Stimulated activated naive B cell treated with anti-CD40 and anti-IgM and Interleukin-4, amounts not matched to agents 10 μg/mL and 1 μg/mL and 100 μg/mL, for 72 hours (primary cell): Measurements from ENCODE around the gene CLSTN2.
"Not testable (repeated sequence)": the region's sequence is repeated elsewhere in the genome, so short reads cannot be mapped to it uniquely, and the experiment has no call there.

Experiments used
- ATAC-seq, 2 donors: fragments of 150-1000 bp; cut with Tn5 transposase; replicated peaks; 2 replicates each; pipeline ENCODE4 v1.10.0; 2021; ENCODE audit warnings: moderate library complexity in 1 of 2
- DNase-seq: peaks from one replicate; pipeline ENCODE4 v3.0.0; 2021
- H3K27ac Mint-ChIP-seq: one replicate; pipeline ENCODE4 v1.8.0; 2022; ENCODE audit warnings: mild to moderate bottlenecking, mixed read lengths
- H3K27me3 Mint-ChIP-seq, 2 donors: one replicate each; pipeline ENCODE4 v1.8.0; 2022; ENCODE audit warnings: mixed read lengths in 2 of 2
- H3K36me3 Mint-ChIP-seq, 2 donors: one replicate each; pipeline ENCODE4 v1.8.0; 2022; ENCODE audit warnings: mixed read lengths in 2 of 2, mild to moderate bottlenecking in 1 of 2
- H3K4me1 Mint-ChIP-seq, 2 donors: one replicate each; pipeline ENCODE4 v1.8.0; 2022; ENCODE audit warnings: mixed read lengths in 2 of 2, mild to moderate bottlenecking in 1 of 2
- H3K4me3 Mint-ChIP-seq, 2 donors: one replicate each; pipeline ENCODE4 v1.8.0; 2022; ENCODE audit warnings: mild to moderate bottlenecking in 2 of 2, mixed read lengths in 2 of 2, moderate library complexity in 1 of 2
- H3K9me3 Mint-ChIP-seq, 2 donors: one replicate each; pipeline ENCODE4 v1.8.0; 2022; ENCODE audit warnings: mixed read lengths in 2 of 2, mild to moderate bottlenecking in 1 of 2

The CLSTN2 gene

GRCh38 chr3:140403079-140403478 lies 468.1 kb downstream of the CLSTN2 start:
- no peaks in the 10 kb centered on the region for H3K9me3 Mint-ChIP-seq
- H3K27ac Mint-ChIP-seq, result no peak overlapping the region
- no peak overlapping the region for H3K4me3 Mint-ChIP-seq
- peaks cover 0 to 5% of the 10 kb centered on the region in 2 donors for H3K27me3 Mint-ChIP-seq
- DNase-seq (no peak), ATAC-seq (no peak)
- no peaks in the 10 kb centered on the region for H3K36me3 Mint-ChIP-seq
- no peaks in the 10 kb centered on the region for H3K4me1 Mint-ChIP-seq

DNA sequence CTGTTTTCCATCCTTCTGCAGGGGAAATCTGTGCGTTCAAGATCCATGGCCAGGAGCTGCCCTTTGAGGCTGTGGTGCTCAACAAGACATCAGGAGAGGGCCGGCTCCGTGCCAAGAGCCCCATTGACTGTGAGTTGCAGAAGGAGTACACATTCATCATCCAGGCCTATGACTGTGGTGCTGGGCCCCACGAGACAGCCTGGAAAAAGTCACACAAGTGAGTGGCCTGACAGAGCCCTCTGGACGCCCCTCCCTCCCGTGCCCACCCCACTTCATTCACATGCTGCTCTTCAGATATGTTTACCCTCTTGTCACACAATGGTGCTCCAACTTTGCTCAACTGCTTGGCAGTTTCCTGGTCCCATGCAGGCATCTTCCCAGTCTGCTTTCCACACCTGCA lies 468.6 kb downstream of the CLSTN2 start:
- no peaks in the 10 kb centered on the region for H3K9me3 Mint-ChIP-seq
- H3K36me3 Mint-ChIP-seq, result no peaks in the 10 kb centered on the region
- H3K27me3 Mint-ChIP-seq, result peaks cover 0 to 5% of the 10 kb centered on the region in 2 donors
- DNase-seq (no peak), ATAC-seq (no peak)
- H3K4me3 Mint-ChIP-seq, result no peak overlapping the region
- H3K27ac Mint-ChIP-seq, result no peak overlapping the region
- H3K4me1 Mint-ChIP-seq, result no peaks in the 10 kb centered on the region

DNA sequence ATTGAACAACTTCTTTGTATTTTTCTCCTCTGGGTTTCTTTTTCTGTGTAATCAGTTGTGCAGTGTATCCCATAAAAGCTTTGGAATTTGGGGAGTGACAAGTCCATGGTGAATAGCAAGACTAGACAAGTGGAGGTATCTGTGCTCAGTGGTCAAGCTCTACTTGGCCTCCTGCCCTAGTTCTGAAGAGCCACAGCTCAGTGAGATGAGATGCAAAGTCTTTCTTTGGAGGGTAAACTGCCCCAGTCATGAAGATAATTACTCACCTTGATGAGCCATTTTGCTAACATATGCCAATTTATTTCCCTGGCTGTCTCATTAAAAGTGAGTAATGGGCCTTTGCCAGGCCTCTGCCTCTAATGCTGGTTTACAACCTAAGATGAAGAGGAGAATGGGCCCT lies 471.7 kb downstream of the CLSTN2 start:
- no peak overlapping the region for H3K27ac Mint-ChIP-seq
- no peaks in the 10 kb centered on the region for H3K4me1 Mint-ChIP-seq
- no peak for DNase-seq
- H3K4me3 Mint-ChIP-seq, result no peak overlapping the region
- no peaks in the 10 kb centered on the region for H3K36me3 Mint-ChIP-seq
- no peaks in the 10 kb centered on the region for H3K27me3 Mint-ChIP-seq
- H3K9me3 Mint-ChIP-seq, result peaks cover 9 to 10% of the 10 kb centered on the region in 2 donors
- ATAC-seq, result no peak

DNA sequence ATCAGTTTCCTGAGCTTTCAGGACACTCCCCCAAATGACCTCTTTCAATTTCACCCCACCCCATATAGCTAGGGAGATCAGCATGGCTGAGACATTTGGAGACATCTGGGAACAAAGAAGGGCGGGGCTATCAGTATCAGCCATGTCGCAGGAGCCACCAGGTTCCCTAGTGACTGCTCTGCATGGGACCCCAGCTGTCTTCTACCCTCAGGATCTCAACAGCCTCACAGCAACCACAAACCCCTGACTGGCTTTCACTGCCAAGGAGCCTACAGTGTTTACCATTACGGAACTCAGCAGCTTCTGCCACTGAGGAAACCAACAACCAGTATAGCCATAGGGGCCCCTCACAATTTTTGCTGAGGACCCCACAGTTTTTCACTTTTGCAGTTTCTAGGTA lies 473.3 kb downstream of the CLSTN2 start:
- no peak for ATAC-seq
- no peaks in the 10 kb centered on the region for H3K36me3 Mint-ChIP-seq
- H3K27ac Mint-ChIP-seq, result no peak overlapping the region
- DNase-seq, result no peak
- no peaks in the 10 kb centered on the region for H3K27me3 Mint-ChIP-seq
- peaks cover 9 to 10% of the 10 kb centered on the region in 2 donors for H3K9me3 Mint-ChIP-seq
- H3K4me1 Mint-ChIP-seq, result no peaks in the 10 kb centered on the region
- no peak overlapping the region for H3K4me3 Mint-ChIP-seq

- Mint-ChIP-seq H3K4me1 (no peaks in the 10 kb centered on the region), H3K27ac (no peak overlapping the region), H3K9me3 (peaks cover 0 to 2% of the 10 kb centered on the region in 2 donors), H3K36me3 (no peaks in the 10 kb centered on the region), H3K27me3 (no peaks in the 10 kb centered on the region), H3K4me3 (no peak overlapping the region)
- DNase-seq (no peak), ATAC-seq (no peak)
Observed at GRCh38 chr3:140416666-140417065, 481.7 kb downstream of the CLSTN2 start.

DNA sequence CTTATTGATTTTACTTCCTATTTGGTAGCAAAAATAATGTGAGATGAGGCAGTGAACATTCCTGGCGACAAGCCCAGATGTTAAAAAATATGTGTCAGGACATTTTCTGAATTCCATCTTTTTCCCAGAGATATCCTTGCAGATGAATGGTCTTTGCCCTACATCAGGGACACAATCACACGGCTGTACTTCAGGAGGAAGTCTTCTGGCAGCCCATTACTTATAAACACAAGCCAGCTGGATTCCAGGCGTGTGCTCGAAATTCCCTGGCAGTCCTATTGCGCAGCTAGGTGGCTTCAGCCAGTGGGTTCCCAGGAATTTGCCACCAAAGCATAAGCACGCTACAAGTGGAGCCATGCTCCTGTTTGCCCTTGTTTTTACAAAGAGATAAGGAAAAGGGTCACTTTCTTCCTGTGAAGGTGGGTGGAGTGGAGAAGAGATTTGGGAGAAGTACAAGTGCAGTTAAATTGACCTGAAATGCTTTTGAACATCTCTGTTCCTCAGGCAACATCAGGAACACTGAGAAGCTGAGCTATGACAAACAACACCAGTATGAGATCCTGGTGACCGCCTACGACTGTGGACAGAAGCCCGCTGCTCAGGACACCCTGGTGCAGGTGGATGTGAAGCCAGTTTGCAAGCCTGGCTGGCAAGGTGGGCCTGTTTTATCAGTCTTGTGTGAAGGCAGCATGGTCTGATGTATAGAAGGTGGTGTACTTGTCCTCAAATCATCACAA lies 485.8 kb downstream of the CLSTN2 start:
- Mint-ChIP-seq H3K4me3 (no peak overlapping the region), H3K27me3 (no peaks in the 10 kb centered on the region), H3K9me3 (no peaks in the 10 kb centered on the region), H3K36me3 (no peaks in the 10 kb centered on the region), H3K27ac (no peak overlapping the region), H3K4me1 (no peaks in the 10 kb centered on the region)
- ATAC-seq (no peak), DNase-seq (no peak)

DNA sequence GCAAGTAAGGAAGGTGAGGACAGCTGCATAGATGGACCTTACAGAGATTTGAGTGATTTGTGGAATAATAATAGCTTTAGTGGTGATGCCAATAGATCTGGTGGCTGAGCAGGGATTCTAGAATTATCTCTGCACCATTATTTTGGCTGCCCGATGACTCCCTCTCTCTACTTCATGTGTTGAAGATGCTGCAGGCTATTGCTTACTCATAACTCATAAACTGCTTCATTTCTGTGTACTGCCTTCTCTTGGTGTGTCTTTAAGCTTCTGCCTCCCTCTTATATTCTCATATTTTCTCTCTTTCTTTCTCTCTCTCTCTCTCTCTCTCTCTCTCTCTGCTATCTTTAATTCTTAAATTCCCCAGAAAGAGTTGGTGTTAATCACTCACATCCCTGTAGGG lies 486.9 kb downstream of the CLSTN2 start:
- Mint-ChIP-seq H3K4me1 (no peaks in the 10 kb centered on the region), H3K36me3 (no peaks in the 10 kb centered on the region), H3K27ac (no peak overlapping the region), H3K4me3 (no peak overlapping the region), H3K9me3 (no peaks in the 10 kb centered on the region), H3K27me3 (no peaks in the 10 kb centered on the region)
- no peak for ATAC-seq
- DNase-seq, result no peak

DNA sequence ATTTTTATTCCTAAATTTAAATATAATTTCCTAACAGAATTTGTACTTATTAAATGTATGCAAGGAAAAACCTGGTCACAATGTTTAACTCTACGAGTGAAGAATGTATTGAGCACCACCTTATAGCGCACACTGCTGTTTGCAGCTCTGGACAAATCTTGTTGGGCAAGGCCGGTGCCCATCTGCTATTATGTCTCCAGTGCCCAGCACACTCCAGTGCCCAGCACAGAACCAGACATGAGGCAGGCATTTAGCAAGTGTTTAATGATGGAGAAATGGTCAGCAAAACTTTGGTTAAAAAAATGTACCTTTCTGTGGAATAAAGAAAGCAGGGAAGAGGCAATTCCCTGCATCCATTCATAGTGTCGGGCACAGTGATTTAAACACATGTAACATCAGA lies 488.2 kb downstream of the CLSTN2 start:
- Mint-ChIP-seq H3K9me3 (no peaks in the 10 kb centered on the region), H3K4me3 (no peak overlapping the region), H3K36me3 (no peaks in the 10 kb centered on the region), H3K27ac (no peak overlapping the region), H3K27me3 (no peaks in the 10 kb centered on the region), H3K4me1 (no peaks in the 10 kb centered on the region)
- ATAC-seq (no peak), DNase-seq (no peak)

GRCh38 chr3:140423574-140423973 lies 488.6 kb downstream of the CLSTN2 start:
- H3K4me3 Mint-ChIP-seq, H3K4me1 Mint-ChIP-seq, H3K9me3 Mint-ChIP-seq, H3K27me3 Mint-ChIP-seq, ATAC-seq, H3K36me3 Mint-ChIP-seq, H3K27ac Mint-ChIP-seq, DNase-seq: not testable (repeated sequence)

DNA sequence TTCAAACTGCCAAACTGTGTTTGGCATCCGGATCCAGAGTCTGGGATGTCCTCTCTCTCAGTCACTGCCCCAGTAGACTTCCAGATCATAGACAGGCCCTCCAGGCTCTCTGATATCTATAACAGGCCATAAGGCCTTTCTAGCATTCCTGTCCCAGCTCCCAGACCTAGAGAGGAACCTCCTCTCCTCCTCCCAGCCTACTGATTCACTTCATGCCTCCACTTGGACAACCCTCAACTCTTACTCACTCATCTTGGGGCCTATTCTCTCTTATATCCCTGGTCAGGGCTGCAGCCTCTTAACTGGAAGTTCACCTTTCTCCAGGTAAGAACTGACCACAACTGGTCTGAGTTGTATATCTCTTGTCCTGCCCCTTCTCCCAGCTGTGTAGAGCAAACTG lies 489.2 kb downstream of the CLSTN2 start:
- Mint-ChIP-seq H3K36me3 (no peaks in the 10 kb centered on the region), H3K4me1 (no peaks in the 10 kb centered on the region), H3K27me3 (peaks cover 0 to 3% of the 10 kb centered on the region in 2 donors), H3K9me3 (no peaks in the 10 kb centered on the region), H3K4me3 (no peak overlapping the region), H3K27ac (no peak overlapping the region)
- ATAC-seq, result no peak
- no peak for DNase-seq

DNA sequence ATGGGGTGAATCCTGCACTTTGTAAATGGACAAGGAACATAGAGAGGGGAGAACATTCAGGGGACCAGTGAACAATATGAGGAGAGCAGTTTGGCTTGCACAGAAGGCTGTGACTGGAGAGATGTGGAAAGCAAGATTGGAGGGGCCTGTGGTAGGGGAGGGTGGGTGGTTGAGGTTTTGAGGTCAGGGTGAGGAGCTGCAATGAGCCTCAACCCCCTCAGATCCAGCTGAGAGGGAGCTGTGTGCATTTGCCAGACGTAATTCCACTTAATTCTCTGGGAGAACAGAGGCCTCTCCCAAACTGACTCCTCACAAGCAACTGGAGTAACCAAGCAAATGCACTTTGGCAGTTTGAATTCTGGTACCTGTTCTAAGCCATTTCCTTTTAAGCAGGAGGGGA lies 489.7 kb downstream of the CLSTN2 start:
- Mint-ChIP-seq H3K27ac (no peak overlapping the region), H3K27me3 (peaks cover 0 to 6% of the 10 kb centered on the region in 2 donors), H3K4me1 (no peaks in the 10 kb centered on the region), H3K9me3 (no peaks in the 10 kb centered on the region), H3K4me3 (no peak overlapping the region), H3K36me3 (no peaks in the 10 kb centered on the region)
- ATAC-seq (no peak), DNase-seq (no peak)

GRCh38 chr3:140427786-140428185 lies 492.8 kb downstream of the CLSTN2 start:
- no peak for DNase-seq
- no peak for ATAC-seq
- no peaks in the 10 kb centered on the region for H3K9me3 Mint-ChIP-seq
- no peaks in the 10 kb centered on the region for H3K4me1 Mint-ChIP-seq
- H3K4me3 Mint-ChIP-seq, result no peak overlapping the region
- no peak overlapping the region for H3K27ac Mint-ChIP-seq
- H3K36me3 Mint-ChIP-seq, result no peaks in the 10 kb centered on the region
- peaks cover 0 to 6% of the 10 kb centered on the region in 2 donors for H3K27me3 Mint-ChIP-seq

GRCh38 chr3:140428380-140428779 lies 493.4 kb downstream of the CLSTN2 start:
- DNase-seq (no peak), ATAC-seq (no peak)
- Mint-ChIP-seq H3K27ac (no peak overlapping the region), H3K9me3 (no peaks in the 10 kb centered on the region), H3K4me1 (no peaks in the 10 kb centered on the region), H3K4me3 (no peak overlapping the region), H3K27me3 (peaks cover 0 to 6% of the 10 kb centered on the region in 2 donors), H3K36me3 (no peaks in the 10 kb centered on the region)

DNA sequence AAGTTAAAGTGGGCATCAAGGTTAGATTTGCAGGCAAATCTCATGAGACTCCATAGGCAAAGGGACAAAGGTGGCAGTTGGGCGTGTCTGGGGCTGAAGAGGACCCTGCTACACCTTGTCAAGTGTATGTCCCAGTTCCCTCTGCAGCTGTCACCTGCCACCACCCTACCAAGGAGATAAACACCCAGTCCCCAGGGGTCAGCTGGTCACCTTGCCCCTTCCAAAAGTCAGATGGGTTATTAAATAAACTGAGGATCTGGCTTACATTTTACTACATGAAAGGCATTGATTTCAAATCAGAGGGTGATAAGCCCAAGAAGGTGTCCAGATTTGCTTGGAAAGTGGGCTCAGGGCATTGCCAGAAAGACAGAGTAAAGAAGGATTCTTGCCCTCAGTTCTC lies 494.8 kb downstream of the CLSTN2 start:
- Mint-ChIP-seq H3K27ac (no peak overlapping the region), H3K4me3 (no peak overlapping the region), H3K27me3 (peaks cover 0 to 6% of the 10 kb centered on the region in 2 donors), H3K4me1 (no peaks in the 10 kb centered on the region), H3K36me3 (no peaks in the 10 kb centered on the region), H3K9me3 (no peaks in the 10 kb centered on the region)
- ATAC-seq (no peak), DNase-seq (no peak)

DNA sequence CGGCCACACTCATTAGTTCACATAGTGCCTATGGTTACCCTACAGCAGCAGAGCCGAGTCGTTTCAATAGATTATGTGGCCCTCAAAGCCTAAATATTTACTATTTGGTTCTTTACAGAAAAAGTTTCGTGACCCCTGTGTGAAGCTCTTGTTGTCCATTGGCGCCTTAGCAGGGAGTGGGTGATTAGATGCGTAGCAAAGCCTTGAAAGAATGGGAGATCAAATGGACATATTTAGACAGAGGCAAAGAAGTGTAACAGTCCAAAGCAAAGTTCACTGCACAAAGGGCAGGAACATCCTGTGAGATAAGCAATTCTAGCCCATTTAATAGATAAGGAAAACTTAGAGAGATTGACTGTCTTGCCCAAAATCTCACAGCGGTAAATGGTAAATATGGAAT lies 495.5 kb downstream of the CLSTN2 start:
- ATAC-seq (no peak), DNase-seq (no peak)
- H3K9me3 Mint-ChIP-seq, result no peaks in the 10 kb centered on the region
- no peak overlapping the region for H3K4me3 Mint-ChIP-seq
- no peaks in the 10 kb centered on the region for H3K36me3 Mint-ChIP-seq
- no peaks in the 10 kb centered on the region for H3K4me1 Mint-ChIP-seq
- H3K27me3 Mint-ChIP-seq, result peaks cover 0 to 6% of the 10 kb centered on the region in 2 donors
- no peak overlapping the region for H3K27ac Mint-ChIP-seq

GRCh38 chr3:140432229-140432669 lies 497.3 kb downstream of the CLSTN2 start:
- H3K27ac Mint-ChIP-seq, result no peak overlapping the region
- H3K4me1 Mint-ChIP-seq, result no peaks in the 10 kb centered on the region
- no peaks in the 10 kb centered on the region for H3K9me3 Mint-ChIP-seq
- H3K4me3 Mint-ChIP-seq, result no peak overlapping the region
- ATAC-seq (no peak), DNase-seq (no peak)
- H3K36me3 Mint-ChIP-seq, result no peaks in the 10 kb centered on the region
- peaks cover 5 to 11% of the 10 kb centered on the region in 2 donors for H3K27me3 Mint-ChIP-seq
